GM23338 (cell line): ENCODE results near the gene HS3ST1. TPM values are rescaled to one million over a fixed set of nuclear protein-coding genes. Genes with fewer than 3 reads are reported as not detected.

Source experiments
- ATAC-seq: fragments of 200-7000 bp; cut with Tn5 transposase; 3 replicates; pipeline ENCODE4 v1.9.1; 2020
- DNase-seq: peaks from one replicate; pipeline ENCODE4 v3.0.0-alpha.2; 2015; ENCODE audit warnings: low spot score
- H2AFZ ChIP-seq: fragments of 200-600 bp; sonication (generic); 2 replicates; pipeline ENCODE4 v1.8.0; 2016; ENCODE audit warnings: antibody characterized with exemption, mild to moderate bottlenecking, moderate library complexity
- H3F3A ChIP-seq: fragments of 200-600 bp; sonication (generic); replicated peaks from 2 replicates; pipeline ENCODE4 v1.8.0; 2017; ENCODE audit warnings: antibody characterized with exemption, mixed run types, low read depth
- H3K27ac ChIP-seq: fragments of 200-600 bp; sonication (generic); 2 replicates; pipeline ENCODE4 v1.6.1; 2016; ENCODE audit warnings: low read depth
- H3K27me3 ChIP-seq: fragments of 200-600 bp; sonication (generic); 2 replicates; pipeline ENCODE4 v1.8.0; 2016; ENCODE audit warnings: mild to moderate bottlenecking, mixed run types, moderate library complexity; ENCODE audit not compliant: insufficient read depth
- H3K36me3 ChIP-seq: fragments of 200-600 bp; sonication (generic); 2 replicates; pipeline ENCODE4 v1.8.0; 2016; ENCODE audit warnings: mild to moderate bottlenecking; ENCODE audit not compliant: insufficient read depth
- H3K4me1 ChIP-seq: fragments of 200-600 bp; sonication (generic); 2 replicates; pipeline ENCODE4 v1.8.0; 2016; ENCODE audit warnings: mild to moderate bottlenecking, moderate library complexity; ENCODE audit not compliant: insufficient read depth
- H3K4me2 ChIP-seq: fragments of 200-600 bp; sonication (generic); 2 replicates; pipeline ENCODE4 v1.7.1; 2017; ENCODE audit warnings: mixed run types
- H3K4me3 ChIP-seq: fragments of 200-600 bp; sonication (generic); 2 replicates; pipeline ENCODE4 v1.6.1; 2016; ENCODE audit warnings: mixed run types
- H3K79me2 ChIP-seq: fragments of 200-600 bp; sonication (generic); replicated peaks from 2 replicates; pipeline ENCODE4 v1.8.0; 2017; ENCODE audit warnings: mild to moderate bottlenecking; ENCODE audit not compliant: insufficient read depth
- H3K9me2 ChIP-seq: fragments of 200-600 bp; sonication (generic); 2 replicates; pipeline ENCODE4 v1.8.0; 2017; ENCODE audit not compliant: insufficient read depth
- H4K20me1 ChIP-seq: fragments of 200-600 bp; sonication (generic); replicated peaks from 2 replicates; pipeline ENCODE4 v1.8.0; 2017; ENCODE audit warnings: mild to moderate bottlenecking; ENCODE audit not compliant: insufficient read depth
- H3K27ac Mint-ChIP-seq: 2 replicates; pipeline ENCODE4 v1.8.0; 2020; ENCODE audit warnings: inconsistent platforms, mild to moderate bottlenecking, moderate library complexity, mixed read lengths
- H3K27me3 Mint-ChIP-seq: 3 replicates; pipeline ENCODE4 v1.8.0; 2022; ENCODE audit warnings: low read depth, mild to moderate bottlenecking, moderate library complexity, mixed read lengths, inconsistent platforms; ENCODE audit not compliant: insufficient read depth, poor library complexity
- H3K36me3 Mint-ChIP-seq: 3 replicates; pipeline ENCODE4 v1.8.0; 2021; ENCODE audit warnings: low read depth, mild to moderate bottlenecking, inconsistent platforms, moderate library complexity, mixed read lengths
- H3K4me1 Mint-ChIP-seq: 3 replicates; pipeline ENCODE4 v1.8.0; 2020; ENCODE audit warnings: mild to moderate bottlenecking, inconsistent platforms, mixed read lengths
- H3K4me3 Mint-ChIP-seq: 3 replicates; pipeline ENCODE4 v1.8.0; 2021; ENCODE audit warnings: moderate library complexity, mild to moderate bottlenecking, inconsistent platforms, mixed read lengths
- H3K9me3 Mint-ChIP-seq: 3 replicates; pipeline ENCODE4 v1.8.0; 2020; ENCODE audit warnings: moderate library complexity, mild to moderate bottlenecking, inconsistent platforms, mixed read lengths
- CREB1 ChIP-seq: fragments of 250-450 bp; sonication (Bioruptor Pico); IDR thresholded peaks from 2 replicates; pipeline ENCODE4 v1.5.0; 2020; ENCODE audit warnings: low read depth, mild to moderate bottlenecking, moderate library complexity
- CTCF ChIP-seq, 2 experiments: fragments of 200-600 bp in 1 of 2; sonication (generic) in 1 of 2; conservative IDR thresholded peaks; 2 replicates each; pipeline versions ENCODE4 v1.5.1 to v1.6.1; 2016 to 2017; ENCODE audit warnings: antibody characterized with exemption in 2 of 2, low read depth in 2 of 2, mild to moderate bottlenecking in 2 of 2, moderate library complexity in 1 of 2
- EZH2 ChIP-seq: fragments of 200-600 bp; sonication (generic); IDR thresholded peaks from one replicate; pipeline ENCODE4 v1.8.0; 2017; ENCODE audit warnings: antibody characterized with exemption, mild to moderate bottlenecking, low read depth; ENCODE audit not compliant: unreplicated experiment
- EZH2phosphoT487 ChIP-seq: fragments of 200-600 bp; sonication (generic); IDR thresholded peaks from one replicate; pipeline ENCODE4 v1.8.1; 2018; ENCODE audit warnings: antibody characterized with exemption; ENCODE audit not compliant: unreplicated experiment
- NANOG ChIP-seq: IDR thresholded peaks from 2 replicates; pipeline ENCODE4 v1.6.1; 2016; ENCODE audit warnings: antibody characterized with exemption, borderline replicate concordance
- POLR2AphosphoS5 ChIP-seq: IDR thresholded peaks from 2 replicates; pipeline ENCODE4 v1.6.1; 2016; ENCODE audit warnings: antibody characterized with exemption, low read depth
- STAT1 ChIP-seq: IDR thresholded peaks from one replicate; pipeline ENCODE4 v1.6.1; 2016; ENCODE audit warnings: antibody characterized with exemption; ENCODE audit not compliant: unreplicated experiment
- ZNF114 ChIP-seq: fragments of 250-450 bp; sonication (Bioruptor Pico); IDR thresholded peaks from 2 replicates; pipeline ENCODE4 v1.5.0; 2020; ENCODE audit warnings: mild to moderate bottlenecking, moderate library complexity
- ZNF331 ChIP-seq: fragments of 250-450 bp; sonication (Bioruptor Pico); IDR thresholded peaks from 2 replicates; pipeline ENCODE4 v1.5.0; 2020; ENCODE audit warnings: low read depth, mild to moderate bottlenecking, moderate library complexity
- polyA plus RNA-seq: library from polyadenylated mRNA; unstranded; fragments of >200 nt; fragmentation: Nextera tagmentation; extraction: Ambion mirVana; gene quantifications from 2 replicates; pipeline ENCODE4 v1.2.1, GENCODE V29; 2016
- total RNA-seq: library from RNA; depleted of rRNA; stranded (reverse); fragments of >200 nt; shearing (Covaris generic); gene quantifications from 2 replicates; pipeline ENCODE4 v1.2.3, GENCODE V29; 2014
- TF ChIP-seq, protein P1 (sequence below): IDR thresholded peaks from 2 replicates; pipeline ENCODE4 v1.6.1; 2016; ENCODE audit warnings: antibody characterized with exemption

HS3ST1 gene
- total and polyA plus RNA-seq, 2 experiments from 2014 or later = 0.94 to 1.3 TPM

- Histone ChIP-seq H3F3A (no peaks in the 10 kb centered on the region), H3K36me3 (no peaks in the 10 kb centered on the region), H2AFZ (no peak overlapping the region), H3K9me2 (no peaks in the 10 kb centered on the region), H3K4me3 (no peak overlapping the region), H3K27me3 (peaks cover 41% of the 10 kb centered on the region), H3K79me2 (no peaks in the 10 kb centered on the region), H3K4me1 (peaks cover 19% of the 10 kb centered on the region), H3K4me2 (no peak overlapping the region), H4K20me1 (no peaks in the 10 kb centered on the region), H3K27ac (no peak overlapping the region)
- no peaks in the 10 kb centered on the region; the same call in 2 of the 3 replicates for H3K36me3 Mint-ChIP-seq
- no peaks in the 10 kb centered on the region for H3K9me3 Mint-ChIP-seq
- H3K27me3 Mint-ChIP-seq = peaks cover 35% of the 10 kb centered on the region
- H3K4me3 Mint-ChIP-seq = no peak overlapping the region
- TF ChIP-seq, protein P1, sequence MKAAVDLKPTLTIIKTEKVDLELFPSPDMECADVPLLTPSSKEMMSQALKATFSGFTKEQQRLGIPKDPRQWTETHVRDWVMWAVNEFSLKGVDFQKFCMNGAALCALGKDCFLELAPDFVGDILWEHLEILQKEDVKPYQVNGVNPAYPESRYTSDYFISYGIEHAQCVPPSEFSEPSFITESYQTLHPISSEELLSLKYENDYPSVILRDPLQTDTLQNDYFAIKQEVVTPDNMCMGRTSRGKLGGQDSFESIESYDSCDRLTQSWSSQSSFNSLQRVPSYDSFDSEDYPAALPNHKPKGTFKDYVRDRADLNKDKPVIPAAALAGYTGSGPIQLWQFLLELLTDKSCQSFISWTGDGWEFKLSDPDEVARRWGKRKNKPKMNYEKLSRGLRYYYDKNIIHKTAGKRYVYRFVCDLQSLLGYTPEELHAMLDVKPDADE = no peak
- TF ChIP-seq CTCF (conservative IDR thresholded peaks at IDR 0.05; ENCODE audit: low read depth in 2 of 2) (no peak), ZNF114 (CRISPR knock-in tag) (no peak), EZH2 (no peak)
- no peak overlapping the region for H3K27ac Mint-ChIP-seq
- no peak for ATAC-seq
- H3K4me1 Mint-ChIP-seq = peaks cover 27% of the 10 kb centered on the region
- DNase-seq = no peak
These were observed 2.4 kb upstream of the HS3ST1 start for GRCh38 chr4:11431111-11431510.

- H3K4me1 Mint-ChIP-seq = peaks cover 26% of the 10 kb centered on the region
- Histone ChIP-seq H3K4me1 (peaks cover 20% of the 10 kb centered on the region), H3K36me3 (no peaks in the 10 kb centered on the region), H3K4me2 (peak overlapping the region; percentile 96; the same call in 1 of the 2 replicates), H2AFZ (no peak overlapping the region), H4K20me1 (no peaks in the 10 kb centered on the region), H3K9me2 (no peaks in the 10 kb centered on the region), H3K27ac (no peak overlapping the region), H3K27me3 (peaks cover 46% of the 10 kb centered on the region), H3F3A (no peaks in the 10 kb centered on the region), H3K79me2 (no peaks in the 10 kb centered on the region), H3K4me3 (no peak overlapping the region)
- no peak for DNase-seq
- no peak overlapping the region for H3K27ac Mint-ChIP-seq
- H3K36me3 Mint-ChIP-seq = no peaks in the 10 kb centered on the region; the same call in 2 of the 3 replicates
- no peaks in the 10 kb centered on the region for H3K9me3 Mint-ChIP-seq
- no peak for ATAC-seq
- peaks cover 38% of the 10 kb centered on the region for H3K27me3 Mint-ChIP-seq
- H3K4me3 Mint-ChIP-seq = peak overlapping the region; percentile 29; the same call in 2 of the 3 replicates
- TF ChIP-seq, protein P1 = no peak
- no peak for TF ChIP-seq ZNF114 (CRISPR knock-in tag)
- TF ChIP-seq CREB1 (CRISPR knock-in tag) = no peak
- no peak for TF ChIP-seq POLR2AphosphoS5
- no peak for TF ChIP-seq ZNF331
- TF ChIP-seq EZH2phosphoT487 = no peak
- no peak for TF ChIP-seq CTCF (conservative IDR thresholded peaks at IDR 0.05; ENCODE audit: low read depth in 2 of 2)
- TF ChIP-seq STAT1 = no peak
- no peak for TF ChIP-seq NANOG
These were observed 1.8 kb upstream of the HS3ST1 start for GRCh38 chr4:11430536-11430935.
